GM19324 (cell line): ENCODE measurements around the gene ZNF660.
A peak's percentile ranks its signal among the peaks of the same experiment; 100 is the strongest.

Experiments used
- ATAC-seq: cut with Tn5 transposase; IDR thresholded peaks from one replicate; pipeline ENCODE4 v1.9.1; 2021; ENCODE audit warnings: mild to moderate bottlenecking, moderate library complexity; ENCODE audit not compliant: unreplicated experiment, low FRiP score

ZNF660 gene

DNA sequence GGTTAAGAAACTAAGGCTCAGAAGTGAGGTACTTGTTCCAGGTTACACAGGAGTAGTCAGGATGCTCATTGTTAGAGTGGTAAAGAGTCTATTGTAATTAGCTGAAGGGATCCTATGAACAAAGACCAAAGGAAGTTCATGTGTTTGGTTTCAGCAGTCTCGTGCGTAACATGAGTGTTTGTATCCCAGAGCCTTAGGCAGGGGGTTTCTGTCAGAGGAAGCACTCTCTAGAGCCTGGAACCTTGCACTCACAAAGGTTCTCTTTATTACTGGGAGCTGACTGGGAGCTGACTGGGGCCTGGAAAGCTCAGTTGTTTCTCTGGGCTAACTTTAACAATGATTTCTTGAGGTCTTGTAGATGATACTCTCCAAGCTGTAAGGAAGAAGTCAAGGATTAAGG, 44.0 kb downstream of the ZNF660 start:
- no peak for ATAC-seq

DNA sequence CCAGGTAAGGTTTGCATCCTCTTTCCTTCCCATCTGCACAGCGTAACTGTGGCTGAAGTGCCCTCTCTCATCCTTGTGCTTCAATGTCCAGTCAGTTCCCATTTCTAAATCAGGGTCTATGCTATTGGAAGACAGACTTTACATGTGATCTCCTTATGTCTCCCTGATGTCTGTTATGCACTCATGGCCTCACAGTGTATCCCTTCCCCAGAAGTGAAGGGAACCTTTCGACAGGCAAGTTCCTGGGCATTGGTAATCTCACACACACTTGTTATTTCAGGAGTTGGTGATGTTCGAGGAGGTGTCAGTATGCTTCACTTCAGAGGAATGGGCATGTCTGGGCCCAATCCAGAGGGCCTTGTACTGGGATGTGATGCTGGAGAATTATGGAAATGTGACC, 47.4 kb downstream of the ZNF660 start:
- no peak for ATAC-seq

DNA sequence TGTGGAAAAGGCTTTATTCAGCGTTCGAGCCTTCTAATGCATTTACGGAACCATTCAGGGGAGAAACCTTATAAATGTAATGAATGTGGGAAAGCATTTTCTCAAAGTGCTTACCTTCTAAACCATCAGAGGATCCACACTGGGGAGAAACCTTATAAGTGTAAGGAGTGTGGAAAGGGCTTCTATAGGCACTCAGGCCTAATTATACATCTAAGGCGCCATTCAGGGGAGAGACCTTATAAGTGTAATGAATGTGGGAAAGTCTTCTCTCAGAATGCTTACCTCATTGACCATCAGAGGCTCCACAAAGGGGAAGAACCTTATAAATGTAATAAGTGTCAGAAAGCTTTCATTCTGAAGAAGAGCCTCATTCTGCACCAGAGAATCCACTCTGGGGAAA, 57.6 kb downstream of the ZNF660 start:
- ATAC-seq: no peak

DNA sequence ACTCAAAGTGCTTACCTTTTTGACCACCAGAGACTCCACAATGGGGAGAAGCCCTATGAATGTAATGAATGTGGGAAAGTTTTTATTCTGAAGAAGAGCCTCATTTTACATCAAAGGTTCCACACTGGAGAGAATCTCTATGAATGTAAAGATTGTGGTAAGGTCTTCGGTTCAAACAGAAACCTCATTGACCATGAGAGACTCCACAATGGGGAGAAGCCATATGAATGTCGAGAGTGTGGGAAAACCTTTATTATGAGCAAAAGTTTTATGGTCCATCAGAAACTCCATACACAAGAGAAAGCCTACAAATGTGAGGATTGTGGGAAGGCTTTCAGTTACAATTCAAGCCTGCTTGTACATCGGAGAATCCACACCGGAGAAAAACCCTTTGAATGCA, 58.3 kb downstream of the ZNF660 start:
- ATAC-seq: no peak

DNA sequence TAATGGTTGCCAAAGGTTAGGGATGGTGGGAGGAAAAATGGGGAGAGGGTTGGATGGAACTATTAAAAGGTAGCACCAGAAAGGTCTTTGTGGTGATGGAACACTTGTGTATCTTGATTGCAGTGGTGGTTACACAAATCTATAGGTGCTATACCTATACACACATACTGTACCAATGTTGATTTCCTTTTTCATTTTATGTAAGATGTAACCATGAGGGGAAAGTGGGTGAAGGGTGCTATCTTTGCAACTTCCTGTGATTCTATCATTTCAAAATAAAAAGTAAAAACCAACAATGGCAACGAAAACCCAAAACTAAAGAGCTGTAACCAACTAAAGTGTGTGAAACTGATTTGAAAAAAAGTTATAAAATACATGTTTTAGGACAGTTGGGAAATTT, 63.0 kb downstream of the ZNF660 start:
- no peak for ATAC-seq

DNA sequence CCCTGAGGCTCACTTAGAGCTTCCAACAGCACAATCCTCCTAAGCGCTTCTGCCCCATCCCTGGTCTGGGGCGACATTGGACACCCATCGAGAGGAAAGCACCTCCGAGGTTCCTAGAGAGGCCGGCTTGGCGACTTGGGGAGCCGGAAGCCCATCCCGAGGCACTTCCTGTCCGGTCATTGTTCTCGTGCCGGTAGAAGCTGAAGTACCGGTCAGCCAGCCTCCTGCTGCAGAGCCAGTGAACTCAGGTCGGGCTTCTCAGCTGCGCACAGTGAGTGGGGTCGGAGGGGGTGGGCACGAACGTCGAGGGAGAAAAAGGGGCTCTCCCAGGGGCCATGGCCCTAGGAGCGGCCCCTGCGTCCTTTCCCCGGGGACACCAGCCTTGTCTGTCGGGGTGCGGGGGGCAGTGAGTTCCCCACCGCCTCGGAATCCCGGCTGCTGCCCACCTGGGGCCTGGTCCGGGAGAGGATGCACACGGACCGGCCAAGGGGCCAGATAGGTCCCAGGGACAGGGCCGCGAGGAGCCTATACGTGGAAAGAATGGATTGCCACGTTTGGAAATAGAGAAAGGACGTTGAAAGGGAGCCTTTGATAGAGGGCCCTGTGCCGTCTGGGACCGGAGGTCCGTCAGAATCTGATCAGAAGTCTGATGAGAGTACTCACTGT, 63.9 kb downstream of the ZNF660 start, which contains the start of gene ZNF35:
ZNF35 (plus strand) TSS at position 169 of the 666 bp plus-strand sequence. CDS start 2,336 bp downstream, outside the sequence.
- ATAC-seq: peak; percentile 93
